HepG2 (cell line): ENCODE data around the gene CRIP1. TPM values are rescaled to one million over a fixed set of nuclear protein-coding genes. Genes with fewer than 3 reads are reported as not detected.

Experiments used
- HNF4A ChIP-seq: sonication (generic); formaldehyde crosslinking; IDR thresholded peaks from 2 replicates; pipeline ENCODE4 v1.4.0; 2020; ENCODE audit warnings: missing genetic modification reagents
- HNRNPK ChIP-seq: fragments of 200-400 bp; formaldehyde crosslinking; IDR thresholded peaks from 2 replicates; pipeline ENCODE4 v1.6.1; 2018; ENCODE audit warnings: low read length, low read depth, moderate library complexity, mild to moderate bottlenecking; ENCODE audit not compliant: poor library complexity, severe bottlenecking
- JDP2 ChIP-seq: sonication (generic); formaldehyde crosslinking; IDR thresholded peaks from 2 replicates; pipeline ENCODE4 v1.8.1; 2022; ENCODE audit warnings: missing genetic modification reagents, borderline replicate concordance
- KAT7 ChIP-seq: IDR thresholded peaks from 2 replicates; pipeline ENCODE4 v1.6.1; 2018; ENCODE audit warnings: borderline replicate concordance, missing compliant biosample characterization
- KDM2A ChIP-seq: sonication (generic); formaldehyde crosslinking; IDR thresholded peaks from 2 replicates; pipeline ENCODE4 v1.4.0; 2020; ENCODE audit warnings: low read depth, missing genetic modification reagents, borderline replicate concordance
- NBN ChIP-seq: fragments of 450-650 bp; conservative IDR thresholded peaks from 2 replicates; pipeline ENCODE4 v1.6.1; 2017
- PCBP1 ChIP-seq: fragments of 200-400 bp; formaldehyde crosslinking; IDR thresholded peaks from 2 replicates; pipeline ENCODE4 v1.6.1; 2017; ENCODE audit warnings: mild to moderate bottlenecking, low read depth, low read length, borderline replicate concordance
- SIN3A ChIP-seq: IDR thresholded peaks from 2 replicates; pipeline ENCODE4 v1.6.1; 2011; ENCODE audit warnings: low read depth, mild to moderate bottlenecking, control low read depth, low read length, borderline replicate concordance
- SRY ChIP-seq: sonication (generic); formaldehyde crosslinking; IDR thresholded peaks from 2 replicates; pipeline ENCODE4 v1.8.0; 2022; ENCODE audit warnings: mild to moderate bottlenecking, missing genetic modification reagents
- STAG1 ChIP-seq: sonication (generic); formaldehyde crosslinking; IDR thresholded peaks from 2 replicates; pipeline ENCODE4 v1.4.0; 2020; ENCODE audit warnings: missing genetic modification reagents
- TAF15 ChIP-seq: fragments of 200-400 bp; formaldehyde crosslinking; IDR thresholded peaks from one replicate; pipeline ENCODE4 v1.6.1; 2018; ENCODE audit warnings: mild to moderate bottlenecking, low read depth, low read length; ENCODE audit not compliant: poor library complexity, severe bottlenecking
- ZNF333 ChIP-seq: sonication (generic); formaldehyde crosslinking; IDR thresholded peaks from 2 replicates; pipeline ENCODE4 v1.4.0; 2020; ENCODE audit warnings: mild to moderate bottlenecking, missing genetic modification reagents, borderline replicate concordance
- ZSCAN25 ChIP-seq: sonication (generic); formaldehyde crosslinking; IDR thresholded peaks from 2 replicates; pipeline ENCODE4 v1.8.0; 2022; ENCODE audit warnings: mild to moderate bottlenecking, missing genetic modification reagents
- polyA plus RNA-seq, 8 experiments: library from polyadenylated mRNA; depleted of rRNA in 3 of 8; stranded (reverse) in 7 of 8; unstranded in 1 of 8; fragments of >200 nt; fragmentation: Illumina TruSeq in 4 of 8; extraction: Trizol in 4 of 8; gene quantifications; 2 replicates each; pipeline versions ENCODE4 v1.2.1 to v1.2.3, GENCODE V29; 2011 to 2016; ENCODE audit warnings: low read depth in 4 of 8, missing spikeins in 1 of 8, mixed read lengths in 1 of 8; ENCODE audit not compliant: insufficient read depth in 1 of 8
- total RNA-seq, 5 experiments: library from RNA; depleted of rRNA; stranded (reverse); fragments of >200 nt; fragmentation: Illumina TruSeq; extraction: Trizol; gene quantifications; 2 replicates each; pipeline ENCODE4 v1.2.3, GENCODE V29; 2016; ENCODE audit warnings: low read depth in 1 of 5
- TF ChIP-seq, protein P1 (sequence below): sonication (generic); formaldehyde crosslinking; IDR thresholded peaks from 2 replicates; pipeline ENCODE4 v1.9.0; 2021; ENCODE audit warnings: missing genetic modification reagents, mild to moderate bottlenecking, borderline replicate concordance
- TF ChIP-seq, protein P2 (sequence below): sonication (generic); formaldehyde crosslinking; conservative IDR thresholded peaks from 2 replicates; pipeline ENCODE4 v1.4.0; 2020; ENCODE audit warnings: missing genetic modification reagents
- TF ChIP-seq, protein P3 (sequence below): sonication (generic); formaldehyde crosslinking; conservative IDR thresholded peaks from 2 replicates; pipeline ENCODE4 v1.4.0; 2020; ENCODE audit warnings: missing genetic modification reagents
- TF ChIP-seq, protein P4 (sequence below): sonication (generic); formaldehyde crosslinking; IDR thresholded peaks from 2 replicates; pipeline ENCODE4 v1.4.0; 2020; ENCODE audit warnings: missing genetic modification reagents
- TF ChIP-seq, protein P5 (sequence below): IDR thresholded peaks from 2 replicates; pipeline ENCODE4 v1.6.1; 2016; ENCODE audit warnings: mild to moderate bottlenecking, missing biosample characterization, missing genetic modification reagents
- TF ChIP-seq, protein P6 (sequence below): sonication (generic); formaldehyde crosslinking; IDR thresholded peaks from 2 replicates; pipeline ENCODE4 v1.4.0; 2020; ENCODE audit warnings: mild to moderate bottlenecking, missing genetic modification reagents
- TF ChIP-seq, protein P7 (sequence below): sonication (generic); formaldehyde crosslinking; IDR thresholded peaks from 2 replicates; pipeline ENCODE4 v1.4.0; 2020; ENCODE audit warnings: missing genetic modification reagents

The CRIP1 gene
- total and polyA plus RNA-seq, 2 of the 13 experiments (the other 11 are each of a cell fraction or from before 2014, with no cell fraction given): 53.9 to 59.5 TPM

DNA sequence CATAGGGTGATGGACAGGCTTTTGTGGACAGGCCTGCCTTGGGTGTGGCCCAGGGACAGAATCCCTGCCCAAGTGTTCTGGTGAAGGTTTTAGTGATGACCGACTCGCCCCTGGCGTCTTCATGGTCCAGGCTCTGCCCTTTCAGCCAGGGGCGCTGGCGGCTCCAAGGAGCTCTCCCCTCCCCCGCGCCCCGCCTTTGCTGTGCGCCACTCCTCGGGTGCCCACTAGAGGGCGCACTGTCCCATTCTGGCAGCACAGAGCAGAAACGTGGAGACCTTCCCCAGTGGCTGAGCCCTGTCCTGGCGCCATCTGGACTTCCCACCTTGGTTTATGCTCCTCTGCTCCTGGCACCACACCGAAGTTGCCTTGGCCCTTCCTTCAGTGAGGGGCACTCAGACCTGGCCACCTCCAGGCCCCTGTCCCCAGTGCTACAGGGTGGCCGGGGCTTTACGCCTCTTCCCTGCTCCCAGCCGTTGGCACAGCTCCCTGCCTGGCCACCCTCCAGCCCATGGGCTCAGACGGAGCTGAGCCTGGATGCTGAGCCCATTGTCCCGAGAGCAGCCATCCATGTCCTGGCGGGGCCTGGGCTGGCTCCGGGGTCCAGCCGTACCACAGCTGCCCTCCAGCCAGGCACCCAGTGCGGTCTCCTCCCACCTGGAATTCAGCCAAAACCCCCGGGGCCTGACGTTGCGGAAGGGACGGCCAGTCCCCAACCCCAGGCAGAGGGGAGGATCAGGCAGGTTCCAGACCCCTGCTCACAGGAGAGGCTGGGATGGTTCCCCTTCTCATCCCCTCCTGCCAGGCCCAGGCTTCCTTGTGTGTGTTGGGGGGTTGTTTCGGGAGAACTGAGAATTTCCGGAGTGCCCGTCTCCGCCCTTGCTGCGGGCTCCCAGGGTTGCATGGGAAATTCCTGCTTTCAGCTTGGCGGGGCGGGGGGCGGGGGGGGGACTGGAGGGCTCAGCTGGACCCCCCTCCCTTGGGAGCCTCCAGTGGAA lies 5.6 kb upstream of the CRIP1 start (continued):
- TF ChIP-seq TAF15: no peak
- TF ChIP-seq SIN3A: no peak
- TF ChIP-seq, protein P1, sequence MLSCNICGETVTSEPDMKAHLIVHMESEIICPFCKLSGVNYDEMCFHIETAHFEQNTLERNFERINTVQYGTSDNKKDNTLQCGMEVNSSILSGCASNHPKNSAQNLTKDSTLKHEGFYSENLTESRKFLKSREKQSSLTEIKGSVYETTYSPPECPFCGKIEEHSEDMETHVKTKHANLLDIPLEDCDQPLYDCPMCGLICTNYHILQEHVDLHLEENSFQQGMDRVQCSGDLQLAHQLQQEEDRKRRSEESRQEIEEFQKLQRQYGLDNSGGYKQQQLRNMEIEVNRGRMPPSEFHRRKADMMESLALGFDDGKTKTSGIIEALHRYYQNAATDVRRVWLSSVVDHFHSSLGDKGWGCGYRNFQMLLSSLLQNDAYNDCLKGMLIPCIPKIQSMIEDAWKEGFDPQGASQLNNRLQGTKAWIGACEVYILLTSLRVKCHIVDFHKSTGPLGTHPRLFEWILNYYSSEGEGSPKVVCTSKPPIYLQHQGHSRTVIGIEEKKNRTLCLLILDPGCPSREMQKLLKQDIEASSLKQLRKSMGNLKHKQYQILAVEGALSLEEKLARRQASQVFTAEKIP (CRISPR knock-in tag): no peak
- TF ChIP-seq HNRNPK: no peak
- TF ChIP-seq, protein P2, sequence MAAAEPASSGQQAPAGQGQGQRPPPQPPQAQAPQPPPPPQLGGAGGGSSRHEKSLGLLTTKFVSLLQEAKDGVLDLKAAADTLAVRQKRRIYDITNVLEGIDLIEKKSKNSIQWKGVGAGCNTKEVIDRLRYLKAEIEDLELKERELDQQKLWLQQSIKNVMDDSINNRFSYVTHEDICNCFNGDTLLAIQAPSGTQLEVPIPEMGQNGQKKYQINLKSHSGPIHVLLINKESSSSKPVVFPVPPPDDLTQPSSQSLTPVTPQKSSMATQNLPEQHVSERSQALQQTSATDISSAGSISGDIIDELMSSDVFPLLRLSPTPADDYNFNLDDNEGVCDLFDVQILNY (CRISPR knock-in tag): no peak
- peak; percentile 74; the same call in 1 of the 2 replicates for TF ChIP-seq KDM2A (CRISPR knock-in tag)
- TF ChIP-seq KAT7: no peak
- TF ChIP-seq, protein P3, sequence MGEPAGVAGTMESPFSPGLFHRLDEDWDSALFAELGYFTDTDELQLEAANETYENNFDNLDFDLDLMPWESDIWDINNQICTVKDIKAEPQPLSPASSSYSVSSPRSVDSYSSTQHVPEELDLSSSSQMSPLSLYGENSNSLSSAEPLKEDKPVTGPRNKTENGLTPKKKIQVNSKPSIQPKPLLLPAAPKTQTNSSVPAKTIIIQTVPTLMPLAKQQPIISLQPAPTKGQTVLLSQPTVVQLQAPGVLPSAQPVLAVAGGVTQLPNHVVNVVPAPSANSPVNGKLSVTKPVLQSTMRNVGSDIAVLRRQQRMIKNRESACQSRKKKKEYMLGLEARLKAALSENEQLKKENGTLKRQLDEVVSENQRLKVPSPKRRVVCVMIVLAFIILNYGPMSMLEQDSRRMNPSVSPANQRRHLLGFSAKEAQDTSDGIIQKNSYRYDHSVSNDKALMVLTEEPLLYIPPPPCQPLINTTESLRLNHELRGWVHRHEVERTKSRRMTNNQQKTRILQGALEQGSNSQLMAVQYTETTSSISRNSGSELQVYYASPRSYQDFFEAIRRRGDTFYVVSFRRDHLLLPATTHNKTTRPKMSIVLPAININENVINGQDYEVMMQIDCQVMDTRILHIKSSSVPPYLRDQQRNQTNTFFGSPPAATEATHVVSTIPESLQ: no peak
- no peak for TF ChIP-seq ZNF333 (CRISPR knock-in tag)
- no peak for TF ChIP-seq HNF4A
- no peak for TF ChIP-seq JDP2
- TF ChIP-seq, protein P4, sequence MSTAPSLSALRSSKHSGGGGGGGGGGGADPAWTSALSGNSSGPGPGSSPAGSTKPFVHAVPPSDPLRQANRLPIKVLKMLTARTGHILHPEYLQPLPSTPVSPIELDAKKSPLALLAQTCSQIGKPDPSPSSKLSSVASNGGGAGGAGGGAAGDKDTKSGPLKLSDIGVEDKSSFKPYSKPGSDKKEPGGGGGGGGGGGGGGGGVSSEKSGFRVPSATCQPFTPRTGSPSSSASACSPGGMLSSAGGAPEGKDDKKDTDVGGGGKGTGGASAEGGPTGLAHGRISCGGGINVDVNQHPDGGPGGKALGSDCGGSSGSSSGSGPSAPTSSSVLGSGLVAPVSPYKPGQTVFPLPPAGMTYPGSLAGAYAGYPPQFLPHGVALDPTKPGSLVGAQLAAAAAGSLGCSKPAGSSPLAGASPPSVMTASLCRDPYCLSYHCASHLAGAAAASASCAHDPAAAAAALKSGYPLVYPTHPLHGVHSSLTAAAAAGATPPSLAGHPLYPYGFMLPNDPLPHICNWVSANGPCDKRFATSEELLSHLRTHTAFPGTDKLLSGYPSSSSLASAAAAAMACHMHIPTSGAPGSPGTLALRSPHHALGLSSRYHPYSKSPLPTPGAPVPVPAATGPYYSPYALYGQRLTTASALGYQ: no peak
- TF ChIP-seq NBN: no peak
- TF ChIP-seq, protein P5, sequence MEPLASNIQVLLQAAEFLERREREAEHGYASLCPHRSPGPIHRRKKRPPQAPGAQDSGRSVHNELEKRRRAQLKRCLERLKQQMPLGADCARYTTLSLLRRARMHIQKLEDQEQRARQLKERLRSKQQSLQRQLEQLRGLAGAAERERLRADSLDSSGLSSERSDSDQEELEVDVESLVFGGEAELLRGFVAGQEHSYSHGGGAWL (CRISPR knock-in tag): 0 out of 2 replicates have a peak, but pooled peaks have one; percentile 34
- peak; percentile 76 for TF ChIP-seq STAG1 (CRISPR knock-in tag)
- no peak for TF ChIP-seq PCBP1
- peak; percentile 62; the same call in 1 of the 2 replicates for TF ChIP-seq SRY (CRISPR knock-in tag)
- TF ChIP-seq, protein P6, sequence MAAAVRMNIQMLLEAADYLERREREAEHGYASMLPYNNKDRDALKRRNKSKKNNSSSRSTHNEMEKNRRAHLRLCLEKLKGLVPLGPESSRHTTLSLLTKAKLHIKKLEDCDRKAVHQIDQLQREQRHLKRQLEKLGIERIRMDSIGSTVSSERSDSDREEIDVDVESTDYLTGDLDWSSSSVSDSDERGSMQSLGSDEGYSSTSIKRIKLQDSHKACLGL (CRISPR knock-in tag): no peak
- TF ChIP-seq, protein P7, sequence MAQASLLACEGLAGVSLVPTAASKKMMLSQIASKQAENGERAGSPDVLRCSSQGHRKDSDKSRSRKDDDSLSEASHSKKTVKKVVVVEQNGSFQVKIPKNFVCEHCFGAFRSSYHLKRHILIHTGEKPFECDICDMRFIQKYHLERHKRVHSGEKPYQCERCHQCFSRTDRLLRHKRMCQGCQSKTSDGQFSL (CRISPR knock-in tag): no peak
- TF ChIP-seq ZSCAN25 (CRISPR knock-in tag): peak; percentile 60; the same call in 1 of the 2 replicates
